ENCODE results near the gene FAM13A. TPM values are rescaled to one million over a fixed set of nuclear protein-coding genes. Genes with fewer than 3 reads are reported as not detected.
"Not testable (repeated sequence)": the region's sequence is repeated elsewhere in the genome, so short reads cannot be mapped to it uniquely, and the experiment has no call there.

The FAM13A gene
- total RNA-seq, 1 experiment from 2014 or later = 11.4 TPM

DNA sequence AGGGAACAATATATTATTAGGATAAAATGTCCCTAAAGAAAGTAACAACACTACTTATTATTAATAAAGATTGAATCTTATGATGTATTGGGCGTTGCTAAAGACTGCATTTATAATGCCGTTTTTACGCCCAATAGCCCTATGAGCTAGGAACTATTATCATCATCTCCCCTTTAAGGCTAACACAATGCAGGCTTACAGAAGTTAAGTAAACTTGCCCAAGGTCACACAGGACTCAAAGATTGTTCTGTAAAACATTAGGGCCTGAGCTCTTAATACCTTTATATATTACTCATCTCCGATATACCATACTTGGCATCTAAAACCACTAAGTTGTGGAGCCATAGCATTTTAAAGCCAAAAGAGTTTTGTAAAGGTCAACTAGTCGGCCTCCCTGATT, 149.5 kb downstream of the FAM13A start:
- no peak for DNase-seq (ENCODE audit: low read depth)

DNA sequence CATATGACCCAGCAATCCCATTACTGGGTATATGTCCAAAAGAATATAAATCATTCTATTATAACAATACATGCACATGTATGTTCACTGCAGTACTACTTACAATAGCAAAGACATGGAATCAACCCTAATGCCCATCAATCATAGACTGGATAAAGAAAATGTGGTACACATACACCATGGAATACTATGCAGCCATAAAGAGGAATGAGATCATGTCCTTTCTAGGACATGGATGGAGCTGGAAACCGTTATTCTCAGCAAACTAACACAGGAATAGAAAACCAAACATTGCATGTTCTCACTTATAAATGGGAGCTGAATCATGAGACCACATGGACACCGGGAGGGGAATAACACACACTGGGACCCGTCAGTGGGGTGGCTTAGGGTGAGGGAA, 152.7 kb downstream of the FAM13A start:
- not testable (repeated sequence) for DNase-seq (ENCODE audit: low read depth)

DNA sequence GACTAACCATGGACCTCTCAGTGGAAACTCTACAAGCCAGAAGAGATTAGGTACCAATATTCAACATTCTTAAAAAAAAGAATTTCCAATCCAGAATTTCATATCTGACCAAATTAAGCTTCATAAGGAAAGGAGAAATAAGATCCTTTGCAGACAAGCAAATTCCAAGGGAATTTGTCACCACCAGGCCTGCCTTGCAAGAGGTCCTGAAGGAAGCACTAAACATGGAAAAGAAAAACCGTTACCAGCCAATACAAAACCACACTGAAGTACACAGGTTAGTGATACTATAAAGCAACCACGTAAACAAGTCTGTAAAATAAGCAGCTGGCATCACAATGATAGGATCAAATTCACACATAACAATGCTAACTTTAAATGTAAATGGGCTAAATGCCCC, 156.6 kb downstream of the FAM13A start:
- DNase-seq (ENCODE audit: low read depth) = peak; percentile 70

DNA sequence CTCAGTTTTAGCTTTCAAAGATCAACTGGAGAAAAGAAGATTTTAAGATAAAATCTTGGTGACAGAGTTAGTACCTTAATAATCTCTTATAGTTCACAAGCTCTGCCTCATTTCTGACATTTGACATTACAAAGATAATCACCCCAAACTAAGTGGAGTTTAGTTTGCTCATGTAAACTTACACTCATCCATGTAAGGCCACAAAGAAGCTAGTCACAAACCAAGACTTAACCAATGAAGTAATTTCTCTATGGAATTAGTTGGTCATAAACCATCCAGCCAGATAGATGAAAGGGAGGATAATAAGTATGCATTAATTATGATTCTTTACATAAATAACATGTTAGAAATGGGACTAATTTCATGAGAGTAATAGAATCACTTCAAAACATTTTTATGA, 159.2 kb downstream of the FAM13A start:
- DNase-seq (ENCODE audit: low read depth) = no peak

DNA sequence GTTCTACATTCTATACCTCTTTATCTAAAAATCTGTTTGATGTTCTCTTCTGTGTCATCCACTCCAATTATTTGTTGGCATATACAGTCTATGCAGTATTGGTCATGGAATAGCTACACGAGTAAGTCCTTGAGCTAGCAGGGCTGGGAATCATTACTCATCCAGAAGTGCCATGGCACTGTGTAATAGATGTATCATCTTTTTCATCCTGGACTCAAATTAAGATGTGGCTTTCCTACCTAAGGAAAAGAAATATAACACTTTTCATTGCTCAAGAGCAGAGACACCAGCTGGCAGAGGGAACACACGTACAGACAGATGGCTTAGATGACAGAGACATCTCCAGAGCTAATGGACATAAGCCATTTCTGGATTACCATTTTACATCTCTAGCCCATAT, 159.8 kb downstream of the FAM13A start:
- peak; percentile 41 for DNase-seq (ENCODE audit: low read depth)

DNA sequence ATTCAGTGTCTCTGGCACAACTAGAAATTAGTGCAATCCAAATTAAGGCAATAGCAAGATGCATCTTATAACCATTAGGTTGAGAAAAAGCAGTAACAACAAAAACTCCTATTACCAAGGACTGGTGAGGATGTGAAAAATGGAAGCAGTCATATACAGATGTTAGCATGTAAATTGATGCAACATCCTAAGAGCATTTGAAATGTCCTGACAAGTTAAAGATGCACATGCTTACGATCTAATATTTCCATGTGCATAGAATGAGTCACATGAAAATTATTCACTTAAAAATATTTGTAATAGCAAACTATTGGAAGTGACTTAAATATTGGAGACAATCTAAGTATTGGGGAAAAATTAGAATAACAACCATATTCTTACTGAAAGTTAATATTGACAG, 163.0 kb downstream of the FAM13A start:
- DNase-seq (ENCODE audit: low read depth) = no peak

DNA sequence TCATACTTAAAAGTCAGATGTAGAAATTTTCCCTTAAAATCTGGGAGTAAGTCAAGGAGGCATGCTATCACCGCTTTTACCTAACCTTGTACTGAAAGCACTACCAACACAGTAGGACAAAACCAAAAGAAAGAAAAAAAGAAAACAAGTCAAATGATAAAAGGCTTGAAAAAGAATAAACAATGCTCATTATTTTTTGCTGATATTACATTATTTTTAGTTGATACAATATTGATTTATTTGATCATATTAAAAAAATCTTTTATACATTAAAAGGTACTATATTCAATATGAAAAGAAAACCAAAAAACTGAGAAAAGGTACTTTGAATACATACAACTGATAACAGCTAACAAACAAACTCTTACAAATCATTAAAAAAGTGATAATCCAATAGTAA, 164.3 kb downstream of the FAM13A start:
- DNase-seq (ENCODE audit: low read depth) = no peak

DNA sequence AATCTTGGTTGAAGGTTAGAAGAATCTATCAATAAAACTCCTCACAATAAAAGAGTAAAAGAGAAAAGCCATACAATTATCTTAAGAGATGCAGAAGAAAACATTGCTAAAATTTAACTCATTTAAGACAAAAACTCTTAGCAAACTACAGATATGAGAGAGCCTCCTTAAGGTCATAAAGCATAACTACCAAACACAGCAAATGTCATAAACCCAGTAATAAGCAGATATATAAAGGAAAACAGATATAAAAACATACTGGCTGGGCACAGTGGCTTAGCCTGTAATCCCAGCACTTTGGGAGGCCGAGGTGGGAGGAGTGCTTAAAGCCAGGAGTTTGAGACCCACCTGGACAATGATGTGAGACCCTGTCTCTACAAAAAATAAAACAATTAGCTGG, 165.3 kb downstream of the FAM13A start:
- DNase-seq (ENCODE audit: low read depth) = no peak

DNA sequence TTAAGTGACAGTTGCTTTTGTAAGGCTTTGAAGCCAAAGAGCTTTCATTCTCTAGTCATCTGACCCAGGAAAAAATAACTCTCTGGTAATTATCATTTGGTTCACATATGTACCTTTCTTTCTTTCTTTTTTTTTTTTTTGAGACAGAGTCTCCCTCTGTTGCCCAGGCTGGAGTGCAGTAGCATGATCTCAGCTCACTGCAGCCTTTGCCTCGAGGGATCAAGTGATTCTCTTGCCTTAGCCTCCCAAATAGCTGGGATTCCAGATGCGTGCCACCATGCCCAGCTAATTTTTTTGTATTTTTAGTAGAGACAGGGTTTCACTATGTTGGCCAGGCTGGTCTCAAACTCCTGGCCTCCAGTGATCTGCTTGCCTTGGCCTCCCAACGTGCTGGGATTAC, 169.6 kb downstream of the FAM13A start:
- not testable (repeated sequence) for DNase-seq (ENCODE audit: low read depth)

DNA sequence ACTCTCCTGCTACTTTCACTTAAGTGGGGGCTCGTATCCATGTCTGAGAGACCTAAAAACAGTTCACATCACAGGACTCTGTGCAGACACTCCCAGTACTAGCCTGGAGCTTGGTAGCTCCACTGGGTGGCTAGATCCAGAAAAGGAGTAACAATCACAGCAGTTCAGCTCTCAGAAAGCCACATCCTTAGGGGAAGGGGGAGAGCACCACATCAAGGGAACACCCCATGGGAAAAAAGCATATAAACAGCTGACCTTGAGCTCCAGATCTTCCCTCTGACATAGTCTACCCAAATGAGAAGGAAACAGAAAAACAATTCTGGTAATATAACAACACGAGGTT, 175.8 kb downstream of the FAM13A start:
- DNase-seq (ENCODE audit: low read depth) = peak; percentile 19

DNA sequence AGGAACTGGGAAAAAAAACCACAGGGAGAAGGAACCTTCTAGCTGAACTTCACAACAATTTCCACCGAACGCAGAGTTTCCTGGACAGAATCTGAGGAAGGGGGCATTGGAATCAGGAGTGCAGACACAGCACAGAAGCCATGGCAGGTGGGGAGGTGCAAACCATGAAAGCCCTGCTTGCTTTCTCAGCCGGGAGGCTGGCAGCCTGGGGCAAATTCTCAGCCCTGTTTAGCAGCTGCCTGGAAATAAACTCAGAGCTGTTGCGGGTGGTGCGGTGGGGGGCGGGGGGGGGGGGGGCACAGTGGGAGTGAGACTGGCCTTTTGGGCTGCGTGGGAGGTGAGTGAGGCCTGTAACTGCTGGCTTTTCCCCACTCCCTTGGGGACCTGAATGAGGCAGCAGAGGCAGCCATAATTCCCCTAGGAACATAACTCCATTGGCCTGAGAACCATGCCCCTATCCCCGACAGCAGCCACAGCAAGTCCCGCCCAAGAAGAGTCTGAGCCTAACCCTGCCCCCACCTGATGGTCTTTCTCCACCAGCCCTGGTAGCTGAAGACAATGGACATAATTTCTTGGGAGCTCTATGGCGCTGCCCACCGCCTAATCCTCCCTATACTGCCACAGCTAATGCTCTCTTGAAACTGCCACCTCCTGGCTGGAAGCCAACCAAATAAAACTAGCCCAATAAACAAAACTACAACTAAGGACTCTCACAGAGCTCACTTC, 176.3 kb downstream of the FAM13A start:
- peak; percentile 3 for DNase-seq (ENCODE audit: low read depth)

DNA sequence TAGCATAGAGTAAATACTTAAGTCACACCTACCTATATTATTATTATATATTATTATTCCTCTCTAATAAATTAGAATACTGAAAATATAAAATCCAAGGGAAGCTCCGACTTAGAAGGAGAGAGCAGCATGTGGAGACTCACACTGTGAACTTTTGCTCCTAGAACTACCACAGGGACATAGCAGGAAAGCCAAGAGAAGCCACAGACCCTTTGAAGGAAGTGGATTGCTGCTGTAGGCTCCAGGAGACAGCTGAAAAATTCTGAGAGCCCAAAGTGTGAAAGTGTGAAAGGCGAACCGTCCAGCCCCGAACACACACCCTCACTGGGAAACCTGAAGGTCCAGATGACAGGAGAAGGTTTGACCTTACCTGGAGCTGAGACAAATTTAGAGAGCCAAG, 177.0 kb downstream of the FAM13A start:
- no peak for DNase-seq (ENCODE audit: low read depth)

DNA sequence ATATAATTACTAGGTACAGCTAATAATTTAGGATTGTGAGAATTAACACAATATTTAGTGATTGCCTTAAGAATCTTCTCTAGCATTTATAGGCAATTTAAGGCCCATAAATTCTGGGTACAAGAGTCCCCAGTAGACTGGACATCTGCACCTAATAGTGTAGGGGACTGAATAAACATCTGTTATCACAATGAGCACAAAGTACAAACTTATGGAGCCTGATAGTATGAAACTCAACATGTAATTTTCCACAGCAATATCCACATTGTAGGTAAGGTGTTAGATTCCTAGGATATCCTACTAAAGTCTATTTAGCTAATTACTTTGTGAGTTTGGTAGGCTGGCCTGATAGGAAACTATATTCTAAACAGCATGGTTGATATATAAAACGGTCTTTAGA, 178.3 kb downstream of the FAM13A start:
- DNase-seq (ENCODE audit: low read depth) = no peak

DNA sequence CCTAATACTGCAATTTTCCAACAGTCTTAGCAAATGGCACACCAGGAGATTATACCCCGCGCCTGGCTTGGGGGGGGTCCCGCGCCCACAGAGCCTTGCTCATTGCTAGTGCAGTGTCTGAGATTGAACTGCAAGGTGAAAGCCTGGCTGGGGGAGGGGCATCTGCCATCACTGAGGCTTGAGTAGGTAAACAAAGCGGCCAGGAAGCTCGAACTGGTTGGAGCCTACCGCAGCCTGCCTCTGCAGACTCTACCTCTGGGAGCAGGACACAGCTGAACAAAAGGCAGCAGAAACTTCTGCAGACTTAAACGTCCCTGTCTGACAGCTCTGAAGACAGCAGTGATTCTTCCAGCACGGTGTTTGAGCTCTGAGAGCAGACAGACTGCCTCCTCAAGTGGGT, 186.6 kb downstream of the FAM13A start:
- DNase-seq (ENCODE audit: low read depth) = no peak

DNA sequence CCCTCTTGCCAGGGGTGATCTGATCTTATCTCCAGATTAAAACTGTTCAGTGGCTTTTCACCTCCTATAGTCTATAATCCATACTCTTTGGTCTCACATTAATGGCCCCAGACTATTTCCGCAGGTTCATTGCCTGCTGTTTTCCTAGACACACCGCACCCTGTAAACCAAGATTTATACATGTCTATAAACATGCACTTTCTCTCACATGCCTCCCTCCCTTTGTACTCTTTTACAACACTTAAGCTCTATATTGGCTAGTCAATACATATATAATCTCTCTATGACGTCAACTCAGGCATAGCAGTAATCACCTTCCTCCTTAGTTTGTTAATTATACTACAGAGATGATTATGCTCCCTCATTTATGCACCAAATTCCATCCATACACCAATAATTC, 188.5 kb downstream of the FAM13A start:
- no peak for DNase-seq (ENCODE audit: low read depth)

DNA sequence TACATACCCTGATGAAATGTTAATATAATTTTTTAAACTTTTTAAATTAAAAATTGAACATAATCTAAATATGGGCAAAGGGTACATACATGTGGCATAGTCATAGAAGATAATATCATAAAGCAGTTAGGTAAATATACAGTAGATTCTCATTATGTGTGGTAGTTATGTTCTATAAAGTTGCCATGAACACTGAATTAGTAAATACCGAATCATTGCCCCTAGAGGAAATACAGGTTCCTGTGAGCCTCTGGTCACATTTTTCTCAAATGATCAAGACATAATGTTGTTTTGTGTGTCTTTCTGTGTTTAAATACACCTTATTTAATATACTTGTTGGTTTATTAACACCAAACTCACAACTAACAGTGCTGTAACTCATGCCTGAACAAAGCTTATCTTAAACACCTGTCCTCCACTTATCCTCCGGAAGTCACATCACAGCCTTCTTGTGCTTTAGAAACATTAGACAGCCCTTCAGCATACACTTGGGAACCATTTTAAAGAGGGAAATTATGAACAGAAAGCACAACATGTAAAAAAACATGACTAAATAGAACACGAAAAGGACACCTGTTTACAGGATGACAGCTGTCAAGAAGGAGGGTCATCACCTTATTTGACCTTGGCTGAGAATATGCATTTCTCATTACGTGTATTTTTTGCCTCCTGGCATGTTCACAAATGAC, 190.0 kb downstream of the FAM13A start:
- DNase-seq (ENCODE audit: low read depth) = peak; percentile 65

DNA sequence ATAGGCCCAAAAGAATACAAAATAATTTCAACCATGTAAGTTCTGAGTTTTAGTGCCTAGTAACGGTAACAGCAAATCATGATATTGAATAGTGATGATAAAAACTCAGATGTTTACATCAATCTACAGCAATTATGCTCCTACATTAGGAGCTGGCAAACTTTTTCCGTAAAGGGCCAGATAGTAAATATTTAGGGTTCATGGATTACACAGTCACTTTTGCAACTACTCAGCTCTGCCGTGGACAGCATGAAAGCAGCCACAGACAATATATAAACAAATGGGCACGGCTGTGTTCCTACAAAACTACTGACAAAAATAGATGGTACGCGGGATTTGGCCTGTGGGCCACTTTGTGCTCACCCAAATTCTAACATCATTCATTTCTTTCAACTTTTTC, 191.5 kb downstream of the FAM13A start:
- DNase-seq (ENCODE audit: low read depth) = no peak

DNA sequence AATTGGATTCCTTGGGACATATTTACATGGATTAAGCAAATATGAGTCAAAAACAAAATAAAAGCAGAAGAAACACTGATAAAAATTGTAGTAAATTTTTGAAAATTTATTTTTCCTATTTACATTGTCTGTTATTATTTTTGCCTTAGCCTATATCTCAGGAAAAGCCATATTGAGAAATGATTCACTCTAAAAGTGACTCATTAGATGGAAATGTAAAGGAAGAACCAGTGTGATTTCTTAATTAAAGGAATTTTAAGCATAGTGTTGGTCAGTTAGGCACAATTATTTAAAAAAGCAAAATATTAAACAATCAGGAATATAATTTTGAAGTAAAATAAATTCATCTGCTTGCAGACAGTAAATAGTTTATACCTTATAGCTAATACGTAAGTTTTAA, 191.9 kb downstream of the FAM13A start:
- DNase-seq (ENCODE audit: low read depth) = peak; percentile 36

DNA sequence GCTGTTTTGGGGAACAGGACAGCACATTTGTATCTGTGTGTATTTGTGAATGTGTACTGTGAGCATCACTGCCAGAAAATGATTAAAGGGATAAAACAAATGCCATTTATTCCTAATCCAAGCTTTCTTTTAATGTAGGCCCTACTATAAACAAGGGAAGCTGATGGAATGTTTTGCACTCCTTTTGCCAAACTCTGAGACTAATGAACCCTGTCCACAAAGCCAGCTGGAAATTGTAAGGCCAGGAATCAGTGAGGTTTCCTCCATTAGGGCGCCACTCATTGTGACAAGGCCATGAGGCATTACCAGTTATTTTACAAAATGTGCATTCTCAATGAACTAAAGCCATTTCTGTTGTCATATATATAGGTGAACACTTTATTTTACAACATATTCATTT, 196.4 kb downstream of the FAM13A start:
- DNase-seq (ENCODE audit: low read depth) = no peak

DNA sequence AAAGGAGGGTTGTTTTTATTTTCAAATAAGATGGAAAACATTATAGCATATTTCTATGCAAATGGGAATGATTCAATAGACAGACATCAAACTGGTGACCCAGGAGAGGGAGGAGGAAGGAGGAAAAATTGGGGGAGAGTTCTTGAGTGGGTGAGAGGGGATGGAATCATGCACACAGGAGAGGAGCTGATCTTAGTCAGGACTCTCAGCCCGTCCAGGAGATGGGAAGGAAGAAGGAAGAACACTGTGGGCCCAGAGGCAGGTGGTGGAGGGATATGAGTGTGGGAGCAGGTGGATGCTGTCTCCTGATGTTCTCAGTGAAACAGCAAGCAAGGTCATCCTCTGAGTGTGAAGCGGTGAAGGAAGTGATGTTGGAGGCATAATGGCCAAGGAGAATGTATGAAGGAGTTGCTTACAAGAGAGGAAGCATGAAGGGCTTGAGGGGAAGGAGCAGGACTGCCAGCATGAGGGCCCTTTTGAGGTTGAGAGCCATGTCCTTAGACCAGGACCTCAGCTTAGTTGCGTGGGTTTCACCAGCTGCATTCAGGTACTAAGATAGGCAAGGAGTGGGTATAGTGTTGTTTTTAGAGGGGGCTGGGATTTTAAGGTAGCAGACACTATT, 197.7 kb downstream of the FAM13A start:
- DNase-seq (ENCODE audit: low read depth) = no peak

DNA sequence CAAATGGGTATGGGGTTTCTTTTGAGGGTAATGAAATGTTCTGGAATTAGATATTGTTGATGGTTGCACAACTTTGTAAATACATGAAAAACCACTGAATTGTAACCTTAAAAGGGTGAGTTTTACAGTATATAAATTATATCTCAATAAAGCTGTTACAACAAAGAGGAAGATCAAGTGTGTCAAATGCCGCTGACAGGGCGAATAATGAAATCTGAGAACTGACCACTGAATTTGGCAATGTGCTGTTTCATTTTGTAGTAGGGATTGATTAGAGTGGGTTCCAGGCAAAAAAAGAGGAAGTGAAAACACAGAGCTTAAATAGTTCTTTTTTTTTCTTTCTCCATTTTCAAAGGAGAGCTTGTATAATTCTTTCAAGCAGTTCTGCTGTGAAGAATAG, 198.2 kb downstream of the FAM13A start:
- DNase-seq (ENCODE audit: low read depth) = no peak

DNA sequence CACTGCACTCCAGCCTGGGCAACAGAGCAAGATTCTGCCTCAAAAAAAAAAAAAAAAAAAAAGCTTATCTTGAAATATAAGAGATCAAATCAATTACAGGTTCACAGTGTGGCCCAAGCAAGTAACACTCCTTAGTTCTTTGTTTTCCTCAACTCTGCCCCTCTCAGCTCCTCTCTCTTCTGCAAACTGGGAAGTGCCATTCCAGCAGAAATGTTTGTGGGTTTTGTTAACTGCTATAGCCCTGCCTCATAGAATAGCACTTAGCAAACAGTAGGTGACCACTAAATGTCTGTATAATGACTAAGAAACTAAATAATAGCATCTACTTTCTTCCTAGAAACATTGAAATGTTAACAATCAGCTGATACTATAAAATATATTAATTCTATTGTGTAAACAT, 199.4 kb downstream of the FAM13A start:
- DNase-seq (ENCODE audit: low read depth) = no peak

DNA sequence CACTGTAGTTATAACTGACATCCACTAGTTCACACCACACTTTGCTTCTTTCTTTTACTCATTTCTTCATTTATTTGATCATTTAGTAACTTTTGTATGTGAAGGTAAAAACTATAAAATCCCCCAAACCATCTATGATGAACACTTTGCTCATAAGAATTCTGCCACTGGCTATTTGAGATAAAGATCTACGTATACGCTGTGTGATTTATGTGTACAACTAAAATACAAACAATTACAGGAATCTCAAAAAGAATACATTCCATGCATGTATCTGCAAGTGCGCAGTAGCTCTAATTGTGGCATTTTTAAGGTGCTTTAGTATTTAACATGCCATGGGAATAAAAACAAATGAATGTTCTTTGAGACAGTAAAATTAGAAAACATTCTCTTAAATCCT, 202.5 kb downstream of the FAM13A start:
- DNase-seq (ENCODE audit: low read depth) = no peak

Measured in HT1080 (cell line).